H1 (cell line): ENCODE measurements around the gene HINT2. TPM values are rescaled to one million over a fixed set of nuclear protein-coding genes. Genes with fewer than 3 reads are reported as not detected.

Source experiments
- ASH2L ChIP-seq: fragments of 200-600, 300-600 bp; sonication (generic); IDR thresholded peaks from one replicate; pipeline ENCODE4 v1.7.1; 2017; ENCODE audit warnings: low read length
- ATF3 ChIP-seq: IDR thresholded peaks from 2 replicates; pipeline ENCODE4 v1.6.1; 2011; ENCODE audit warnings: low read depth, mild to moderate bottlenecking, low read length; ENCODE audit not compliant: insufficient read depth
- EGR1 ChIP-seq: IDR thresholded peaks from 2 replicates; pipeline ENCODE4 v1.6.1; 2011; ENCODE audit warnings: low read depth, low read length, borderline replicate concordance
- POLR2A ChIP-seq, 2 experiments: IDR thresholded peaks; 1 replicate in 1 of 2; 2 replicates in 1 of 2; pipeline ENCODE4 v1.6.1; 2011; ENCODE audit warnings: low read depth in 2 of 2, low read length in 2 of 2, mild to moderate bottlenecking in 2 of 2; ENCODE audit errors: control extremely low read depth in 1 of 2
- POLR2AphosphoS5 ChIP-seq: IDR thresholded peaks from 2 replicates; pipeline ENCODE4 v1.6.1; 2011; ENCODE audit warnings: low read depth, low read length
- SIX5 ChIP-seq: IDR thresholded peaks from 2 replicates; pipeline ENCODE4 v1.6.1; 2011; ENCODE audit warnings: mild to moderate bottlenecking, low read depth, low read length
- polyA plus RNA-seq, 7 experiments: library from polyadenylated mRNA; depleted of rRNA in 3 of 7; stranded (reverse) in 5 of 7; unstranded in 2 of 7; fragments of >200 nt in 5 of 7; fragments of 200-250 nt in 2 of 7; gene quantifications; 1 replicate in 5 of 7; 2 replicates in 1 of 7; 4 replicates in 1 of 7; pipeline versions ENCODE4 v1.2.1 to v1.2.3, GENCODE V29; 2011 to 2013; ENCODE audit warnings: missing spikeins in 2 of 7, mixed read lengths in 2 of 7
- total RNA-seq: library from RNA; stranded (reverse); fragmentation: NEBNext Ultra II Directional; extraction: Animal tissue kit (Norgen Biotek cat#: 25700); gene quantifications from 2 replicates; pipeline ENCODE4 v1.2.1, GENCODE V29; 2021

The HINT2 gene
- total and polyA plus RNA-seq, 2 of the 8 experiments (the other 6 are each of a cell fraction or from before 2014, with no cell fraction given) = 32.1 to 51.2 TPM

GRCh38 chr9:35826071-35826701 lies 11.3 kb upstream of the HINT2 start (continued):
- TF ChIP-seq ATF3 (no peak), SIX5 (no peak), POLR2A (IDR thresholded peaks at IDR 0.05; ENCODE audit: control extremely low read depth in 1 of 2, low read depth in 2 of 2, low read length in 2 of 2) (no peak), ASH2L (no peak), EGR1 (no peak), POLR2AphosphoS5 (no peak)
